IPS-18a (cell line): ENCODE results near the gene KBTBD12.

Experiments used
- H3K27ac ChIP-seq: one replicate; pipeline ENCODE4 v1.5.1; 2013; ENCODE audit warnings: low read length
- H3K27me3 ChIP-seq: one replicate; pipeline ENCODE4 v1.6.1; 2013; ENCODE audit warnings: mild to moderate bottlenecking, low read length; ENCODE audit not compliant: control insufficient read depth, insufficient read depth
- H3K36me3 ChIP-seq: one replicate; pipeline ENCODE4 v1.6.1; 2013; ENCODE audit warnings: low read depth, low read length; ENCODE audit not compliant: control insufficient read depth
- H3K4me1 ChIP-seq: one replicate; pipeline ENCODE4 v1.6.1; 2013; ENCODE audit warnings: low read depth, low read length; ENCODE audit not compliant: control insufficient read depth
- H3K4me3 ChIP-seq: one replicate; pipeline ENCODE4 v1.5.1; 2013; ENCODE audit warnings: low read length
- H3K9ac ChIP-seq: one replicate; pipeline ENCODE4 v1.6.1; 2013; ENCODE audit warnings: mild to moderate bottlenecking, low read length, moderate library complexity
- H3K9me3 ChIP-seq: one replicate; pipeline ENCODE4 v1.6.1; 2013; ENCODE audit warnings: low read depth, low read length; ENCODE audit not compliant: control insufficient read depth

KBTBD12 gene

GRCh38 chr3:127929818-127930413, 14.9 kb downstream of the KBTBD12 start:
- Histone ChIP-seq H3K9me3 (no peaks in the 10 kb centered on the region), H3K27me3 (no peaks in the 10 kb centered on the region), H3K9ac (no peak overlapping the region), H3K4me1 (no peaks in the 10 kb centered on the region), H3K4me3 (no peak overlapping the region), H3K27ac (no peak overlapping the region), H3K36me3 (no peaks in the 10 kb centered on the region)

GRCh38 chr3:127933396-127933795, 18.4 kb downstream of the KBTBD12 start:
- H3K9me3 ChIP-seq: no peaks in the 10 kb centered on the region
- no peaks in the 10 kb centered on the region for H3K36me3 ChIP-seq

GRCh38 chr3:127938800-127939199, 23.8 kb downstream of the KBTBD12 start:
- Histone ChIP-seq H3K4me3 (no peak overlapping the region), H3K27me3 (no peaks in the 10 kb centered on the region), H3K9ac (no peak overlapping the region), H3K27ac (no peak overlapping the region), H3K4me1 (no peaks in the 10 kb centered on the region), H3K9me3 (no peaks in the 10 kb centered on the region), H3K36me3 (no peaks in the 10 kb centered on the region)

More at GRCh38 chr3:127933396-127933795, 18.4 kb downstream of the KBTBD12 start:
- H3K27me3 ChIP-seq: no peaks in the 10 kb centered on the region
- no peak overlapping the region for H3K4me3 ChIP-seq
- H3K27ac ChIP-seq: no peak overlapping the region
- H3K9ac ChIP-seq: no peak overlapping the region
- H3K4me1 ChIP-seq: no peaks in the 10 kb centered on the region

GRCh38 chr3:127940116-127940515, 25.1 kb downstream of the KBTBD12 start:
- H3K27ac ChIP-seq: no peak overlapping the region
- H3K27me3 ChIP-seq: no peaks in the 10 kb centered on the region
- no peak overlapping the region for H3K9ac ChIP-seq
- H3K4me3 ChIP-seq: no peak overlapping the region
- no peaks in the 10 kb centered on the region for H3K9me3 ChIP-seq
- H3K4me1 ChIP-seq: no peaks in the 10 kb centered on the region
- no peaks in the 10 kb centered on the region for H3K36me3 ChIP-seq

GRCh38 chr3:127942613-127943012, 27.6 kb downstream of the KBTBD12 start:
- Histone ChIP-seq H3K27me3 (no peaks in the 10 kb centered on the region), H3K27ac (no peak overlapping the region), H3K4me1 (no peaks in the 10 kb centered on the region), H3K9ac (no peak overlapping the region), H3K9me3 (no peaks in the 10 kb centered on the region), H3K4me3 (no peak overlapping the region), H3K36me3 (no peaks in the 10 kb centered on the region)

GRCh38 chr3:127948211-127948610, 33.2 kb downstream of the KBTBD12 start:
- Histone ChIP-seq H3K27me3 (no peaks in the 10 kb centered on the region), H3K9ac (no peak overlapping the region), H3K9me3 (no peaks in the 10 kb centered on the region), H3K36me3 (no peaks in the 10 kb centered on the region), H3K27ac (no peak overlapping the region), H3K4me1 (no peaks in the 10 kb centered on the region), H3K4me3 (no peak overlapping the region)

- no peaks in the 10 kb centered on the region for H3K36me3 ChIP-seq
- no peaks in the 10 kb centered on the region for H3K27me3 ChIP-seq
- no peaks in the 10 kb centered on the region for H3K4me1 ChIP-seq
- no peak overlapping the region for H3K9ac ChIP-seq
- H3K9me3 ChIP-seq: no peaks in the 10 kb centered on the region
- no peak overlapping the region for H3K4me3 ChIP-seq
- no peak overlapping the region for H3K27ac ChIP-seq
Observed at GRCh38 chr3:127949446-127950055, 34.5 kb downstream of the KBTBD12 start.

- Histone ChIP-seq H3K27ac (no peak overlapping the region), H3K27me3 (no peaks in the 10 kb centered on the region), H3K36me3 (no peaks in the 10 kb centered on the region), H3K4me3 (no peak overlapping the region), H3K4me1 (no peaks in the 10 kb centered on the region), H3K9me3 (no peaks in the 10 kb centered on the region), H3K9ac (no peak overlapping the region)
Observed at GRCh38 chr3:127951276-127951675, 36.2 kb downstream of the KBTBD12 start.

- Histone ChIP-seq H3K9me3 (no peaks in the 10 kb centered on the region), H3K27ac (no peak overlapping the region), H3K4me3 (no peak overlapping the region), H3K27me3 (no peaks in the 10 kb centered on the region), H3K4me1 (no peaks in the 10 kb centered on the region), H3K9ac (no peak overlapping the region), H3K36me3 (no peaks in the 10 kb centered on the region)
Observed at GRCh38 chr3:127953091-127954035, 38.3 kb downstream of the KBTBD12 start.

GRCh38 chr3:127954640-127955039, 39.6 kb downstream of the KBTBD12 start:
- H3K9me3 ChIP-seq: no peaks in the 10 kb centered on the region
- H3K27me3 ChIP-seq: no peaks in the 10 kb centered on the region
- peaks cover under 1% of the 10 kb centered on the region for H3K4me1 ChIP-seq
- H3K4me3 ChIP-seq: no peak overlapping the region
- H3K27ac ChIP-seq: no peak overlapping the region
- no peak overlapping the region for H3K9ac ChIP-seq
- no peaks in the 10 kb centered on the region for H3K36me3 ChIP-seq

GRCh38 chr3:127955728-127956127, 40.7 kb downstream of the KBTBD12 start:
- Histone ChIP-seq H3K4me3 (no peak overlapping the region), H3K36me3 (no peaks in the 10 kb centered on the region), H3K9ac (no peak overlapping the region), H3K27ac (no peak overlapping the region), H3K9me3 (no peaks in the 10 kb centered on the region), H3K27me3 (no peaks in the 10 kb centered on the region), H3K4me1 (peaks cover 3% of the 10 kb centered on the region)
